Activated T-cell treated with anti-CD3 and anti-CD28 coated beads, Interleukin-2, amount 50 U/mL, for 48 hours (primary cell): ENCODE results near the gene MKNK2.

Experiments used
- DNase-seq, 2 experiments: peaks; one replicate each; pipeline ENCODE4 v3.0.0-alpha.2; 2020

The MKNK2 gene

GRCh38 chr19:2026770-2027169 is 24.3 kb downstream of the MKNK2 start:
- no peak for DNase-seq

GRCh38 chr19:2022289-2022688 is 28.8 kb downstream of the MKNK2 start:
- DNase-seq, result no peak

DNA sequence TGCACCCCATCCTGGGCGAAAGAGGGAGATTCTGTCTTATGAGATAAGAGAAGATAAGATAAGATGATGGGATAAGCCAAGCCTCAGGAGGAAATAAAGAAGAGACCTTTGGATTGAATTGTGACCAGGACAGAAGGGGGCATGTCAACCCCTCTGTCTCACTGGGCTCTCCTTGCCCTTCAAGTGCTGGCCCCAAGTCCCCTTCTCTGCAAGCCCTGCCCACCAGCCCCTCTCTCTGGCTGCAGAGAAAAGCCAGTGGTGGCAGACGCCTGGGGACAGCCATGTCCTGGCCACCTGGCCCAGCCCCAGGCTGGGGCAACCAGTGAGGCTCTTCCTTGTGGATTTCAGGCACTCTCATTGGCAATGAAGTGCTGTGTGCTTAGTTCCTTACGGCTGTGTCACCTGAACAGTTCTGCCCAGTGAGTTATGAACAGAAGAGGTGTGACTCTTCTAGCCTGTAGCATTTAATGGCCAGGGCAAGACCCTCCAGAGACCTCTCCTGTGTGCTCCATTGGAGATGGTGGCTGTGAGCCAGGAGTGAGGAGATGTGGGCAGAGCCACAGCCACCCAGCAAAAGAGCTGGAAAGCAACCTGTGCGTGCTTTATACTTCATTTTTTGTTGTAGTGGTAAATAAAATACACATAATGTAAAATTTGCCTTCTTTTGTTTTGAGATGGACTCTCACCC is 29.4 kb downstream of the MKNK2 start:
- DNase-seq, result no peak

GRCh38 chr19:2018752-2019151 is 32.3 kb downstream of the MKNK2 start:
- no peak for DNase-seq

GRCh38 chr19:2016041-2016807 is 34.8 kb downstream of the MKNK2 start:
- peak; percentile 48 to 68 for DNase-seq

DNA sequence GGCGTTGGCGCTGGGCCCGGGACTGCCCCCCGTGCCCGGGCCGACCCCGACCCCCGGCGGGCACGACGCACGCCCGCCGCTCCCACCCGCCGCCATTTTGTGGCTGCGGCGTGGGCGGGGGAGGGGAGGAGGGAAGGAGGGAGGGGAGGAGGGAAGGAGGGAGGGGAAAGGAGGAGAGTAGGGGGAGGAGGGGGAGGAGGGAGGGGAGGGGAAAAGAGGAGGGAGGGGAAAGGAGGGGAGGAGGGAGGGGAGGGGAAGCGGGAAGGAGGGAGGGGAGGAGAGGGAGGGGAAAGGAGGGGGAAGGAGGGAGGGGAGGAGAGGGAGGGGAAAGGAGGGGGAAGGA is 35.5 kb downstream of the MKNK2 start, which contains the start of gene BTBD2:
BTBD2 (minus strand) TSS at position 107 of the 343 bp plus-strand sequence; CDS start at position 96, 11 bp downstream.
- peak; percentile 55 to 56 for DNase-seq

- peak; percentile 37 to 57 for DNase-seq
Measured at GRCh38 chr19:2014731-2015607, 36.1 kb downstream of the MKNK2 start.

DNA sequence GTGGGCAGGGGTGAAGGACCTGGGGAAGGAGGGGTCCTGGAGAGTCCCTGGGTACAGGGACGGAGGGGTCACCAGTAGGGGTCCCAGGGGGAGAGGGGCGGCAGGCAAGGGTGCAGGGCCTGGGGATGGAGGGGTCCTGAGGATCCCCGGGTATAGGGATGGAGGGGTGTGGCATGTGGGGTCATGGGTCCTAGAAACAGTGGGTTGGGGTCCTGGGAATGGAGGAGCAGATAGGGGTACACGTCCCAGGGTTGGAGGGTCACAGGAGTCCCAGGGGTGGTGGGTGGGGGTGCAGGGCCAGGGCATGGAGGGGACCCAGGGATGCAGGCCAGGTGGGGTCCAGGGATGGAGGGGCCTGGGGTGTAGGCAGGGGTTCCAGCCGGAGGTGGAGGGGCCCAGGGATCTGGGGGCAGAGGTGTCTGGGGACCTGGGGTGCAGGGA is 36.9 kb downstream of the MKNK2 start:
- DNase-seq, result no peak

GRCh38 chr19:2013683-2013961 is 37.4 kb downstream of the MKNK2 start:
- no peak for DNase-seq

DNA sequence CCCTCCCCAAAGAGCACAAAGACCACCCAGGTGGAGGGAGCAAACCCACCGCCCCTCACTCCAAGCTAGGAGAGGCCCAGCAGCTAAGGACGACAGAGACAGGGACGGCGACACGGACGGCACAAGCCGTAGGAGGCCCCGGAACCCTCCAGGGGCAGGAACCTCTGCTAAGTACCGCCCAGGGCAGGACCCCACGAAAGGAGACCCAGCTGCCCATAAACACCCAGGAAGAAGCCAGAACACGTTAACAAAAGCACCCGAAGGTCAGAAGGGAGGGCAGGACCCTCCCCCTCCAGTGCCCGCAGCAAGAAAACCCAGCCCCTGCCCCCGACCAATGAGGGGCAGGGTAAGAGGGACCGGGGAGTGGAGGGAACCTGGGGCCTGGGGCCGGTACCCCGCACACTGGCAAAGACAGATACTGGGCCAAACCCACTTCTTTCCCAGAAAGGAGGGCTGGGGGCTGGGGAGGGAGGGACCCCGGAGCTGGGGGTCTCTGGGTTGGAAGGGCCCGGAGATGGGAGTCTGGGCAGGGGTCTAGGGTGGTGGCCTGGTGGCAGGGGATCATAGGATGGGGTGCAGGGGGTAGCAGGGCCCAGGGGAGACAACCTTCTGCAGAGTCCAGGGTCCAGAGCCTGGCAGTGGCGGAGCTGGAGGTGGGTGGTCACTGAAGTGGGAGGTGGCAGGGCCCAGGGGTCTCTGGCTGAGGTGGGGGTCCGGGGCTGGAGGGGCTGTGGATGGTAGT is 37.9 kb downstream of the MKNK2 start:
- no peak for DNase-seq

- DNase-seq, result no peak
Measured at GRCh38 chr19:2011169-2011568, 39.9 kb downstream of the MKNK2 start.

GRCh38 chr19:2010135-2010668 is 40.8 kb downstream of the MKNK2 start:
- DNase-seq, result no peak

- DNase-seq, result no peak
Measured at GRCh38 chr19:2003874-2004273, 47.2 kb downstream of the MKNK2 start.

- no peak for DNase-seq
Measured at GRCh38 chr19:1999856-2000515, 51.1 kb downstream of the MKNK2 start.

- no peak for DNase-seq
Measured at GRCh38 chr19:1998712-1999708, 52.0 kb downstream of the MKNK2 start.

DNA sequence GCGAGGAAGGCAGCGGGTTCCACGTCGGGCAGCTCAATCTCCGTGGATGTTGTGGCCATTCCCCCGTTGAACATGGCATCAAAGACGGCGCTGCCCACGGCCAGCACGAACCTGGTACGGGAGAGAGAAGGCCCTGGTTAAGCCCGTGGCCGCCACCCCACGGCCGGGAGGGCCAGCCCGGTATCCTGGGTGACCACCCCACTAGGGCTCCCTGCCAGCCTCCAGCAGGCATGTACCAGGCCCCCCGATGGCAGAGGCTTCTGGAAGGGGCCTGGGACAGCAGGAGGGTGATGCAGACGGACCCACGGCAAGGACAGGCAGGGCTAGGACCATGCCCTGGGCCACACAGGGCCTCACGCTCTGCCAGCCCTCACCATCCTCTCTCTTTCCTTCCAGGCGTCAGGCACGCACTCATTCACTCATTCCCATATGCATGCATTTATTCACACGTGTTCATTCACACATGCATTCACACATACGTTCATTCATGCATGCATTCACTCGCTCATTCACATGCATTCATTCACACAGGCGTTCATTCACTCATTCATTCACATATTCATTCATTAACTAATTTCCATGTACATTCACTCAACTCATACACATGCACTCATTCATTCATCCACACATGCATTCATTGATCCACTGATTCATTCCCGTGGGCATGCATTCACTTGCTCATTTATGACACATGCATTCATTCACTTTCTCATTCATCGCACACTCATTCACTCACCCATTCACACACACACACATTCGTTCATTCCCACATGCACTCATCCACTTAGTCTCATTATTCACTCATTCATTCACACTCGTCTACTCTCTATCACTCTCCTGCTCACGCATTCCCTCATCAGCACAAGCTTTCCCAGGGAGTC is 53.5 kb downstream of the MKNK2 start:
- no peak for DNase-seq

DNA sequence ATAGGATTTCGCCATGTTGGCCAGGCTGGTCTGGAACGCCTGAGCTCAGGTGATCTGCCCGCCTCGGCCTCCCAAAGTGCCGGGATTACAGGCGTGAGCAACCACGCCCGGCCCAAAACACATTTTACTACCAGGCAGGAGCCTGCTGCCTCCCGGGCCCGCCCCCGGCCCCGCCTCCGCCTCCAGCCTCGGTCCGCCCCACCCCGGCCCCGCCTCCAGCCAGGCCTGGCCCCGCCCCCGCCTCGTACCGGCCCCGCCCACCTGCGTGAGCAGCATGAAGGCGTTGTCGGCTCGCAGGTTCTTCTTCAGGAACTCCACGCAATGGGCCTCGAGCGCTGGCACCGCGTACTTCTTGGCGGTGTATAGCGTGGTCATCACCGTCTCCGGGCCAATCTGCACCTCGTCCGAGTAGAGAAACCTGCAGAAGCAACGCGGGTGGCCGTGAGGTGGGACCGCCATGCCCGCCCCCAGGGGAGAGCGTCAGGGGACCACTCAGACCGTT is 58.2 kb downstream of the MKNK2 start:
- peak; percentile 44 to 63 for DNase-seq

DNA sequence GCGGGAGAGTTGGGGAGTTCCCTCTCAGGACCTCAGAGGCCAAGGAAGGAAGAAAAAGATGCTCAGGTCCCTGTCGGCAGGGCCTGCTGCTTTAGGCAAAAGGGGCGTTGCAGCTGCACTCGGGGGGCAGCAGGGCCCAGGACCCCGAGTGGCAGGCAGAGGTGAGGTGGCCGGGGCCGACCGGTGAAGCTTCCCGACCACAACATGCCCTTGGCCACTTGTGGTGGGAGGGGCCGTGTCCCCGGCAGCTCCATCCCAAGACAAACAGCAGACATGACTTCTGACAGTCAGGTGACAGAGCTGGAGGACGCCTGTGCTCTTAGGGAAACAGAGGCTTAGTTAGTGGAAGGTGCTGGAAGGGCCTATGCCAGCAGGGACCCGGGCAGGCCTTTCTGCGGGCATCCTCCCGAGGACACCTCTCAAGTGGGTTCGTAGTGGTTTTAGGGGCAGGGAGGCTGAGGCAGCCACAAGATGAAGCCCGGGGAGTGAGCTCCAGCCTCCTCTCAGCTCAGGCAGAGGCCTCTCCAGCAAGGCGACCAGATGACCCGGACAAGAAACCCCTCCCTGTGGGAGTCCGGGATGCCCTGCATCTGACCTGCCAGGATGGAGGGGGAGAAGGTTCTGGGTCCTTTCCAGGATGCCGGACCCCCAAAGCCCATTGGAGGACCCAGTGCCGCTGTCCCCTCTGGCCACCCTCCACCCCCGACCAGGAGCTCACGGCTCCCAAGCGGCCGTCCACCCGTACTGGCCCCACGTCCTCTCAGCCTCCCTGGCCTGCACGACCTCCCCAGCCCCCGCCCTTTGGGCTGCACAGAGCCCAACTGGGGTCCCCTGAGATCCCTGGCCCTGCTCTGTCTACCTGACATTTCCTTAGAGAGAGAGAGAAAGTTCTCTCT is 59.8 kb downstream of the MKNK2 start:
- DNase-seq, result no peak
